Heart right ventricle (tissue), 16 donors: ENCODE measurements around the gene THEMIS. TPM values are rescaled to one million over a fixed set of nuclear protein-coding genes. Genes with fewer than 3 reads are reported as not detected.

Experiments used
- ATAC-seq, 8 donors: fragments of 200-7000 bp; cut with Tn5 transposase; one replicate each; pipeline ENCODE4 v1.9.1; 2020; ENCODE audit warnings: mild to moderate bottlenecking in 8 of 8, moderate library complexity in 8 of 8, moderate number of reproducible peaks in 1 of 8
- DNase-seq, 2 donors: peaks; one replicate each; pipeline ENCODE4 v3.0.0-alpha.2; 2020
- H3K27ac ChIP-seq, 10 donors: fragments of 200-600 bp; sonication (generic) in 2 of 10; one replicate each; pipeline versions ENCODE4 v1.5.0 to v1.8.0; 2020 to 2022; ENCODE audit warnings: mild to moderate bottlenecking in 3 of 10
- H3K27me3 ChIP-seq, 7 donors: fragments of 200-600 bp; one replicate each; pipeline ENCODE4 v1.8.0; 2021 to 2022; ENCODE audit warnings: mild to moderate bottlenecking in 2 of 7
- H3K36me3 ChIP-seq, 9 donors: fragments of 200-600 bp; sonication (generic) in 1 of 9; one replicate each; pipeline versions ENCODE4 v1.5.0 to v1.8.0; 2020 to 2022; ENCODE audit warnings: mild to moderate bottlenecking in 2 of 9
- H3K4me1 ChIP-seq, 9 donors: fragments of 200-600 bp; sonication (generic) in 1 of 9; one replicate each; pipeline versions ENCODE4 v1.5.0 to v1.8.0; 2020 to 2022; ENCODE audit warnings: mild to moderate bottlenecking in 4 of 9
- H3K4me3 ChIP-seq, 10 donors: fragments of 200-600 bp; sonication (generic) in 2 of 10; one replicate each; pipeline versions ENCODE4 v1.5.0 to v1.8.0; 2020 to 2022; ENCODE audit warnings: mild to moderate bottlenecking in 7 of 10, moderate library complexity in 2 of 10
- H3K9me3 ChIP-seq, 11 donors: fragments of 200-600 bp in 10 of 11; sonication (generic) in 2 of 11; one replicate each; pipeline versions ENCODE4 v1.5.0 to v1.8.0; 2013 to 2022; ENCODE audit warnings: mild to moderate bottlenecking in 2 of 11, control low read depth in 1 of 11, moderate library complexity in 1 of 11
- WGBS, 2 donors: extraction: QIAGEN DNeasy Blood & Tissue Kit; methylation state at CpG; one replicate each; pipeline ENCODE4 v1.1.7; 2013; ENCODE audit warnings: inconsistent platforms in 1 of 2; 5-methylcytosine and 5-hydroxymethylcytosine counted together
- intact Hi-C, 10 donors: fragments of 100-400 bp; cut with DNase I; formaldehyde crosslinking; loops; one replicate each; pipeline versions ENCODE4 v1.11.1 to v1.14.2; 2022
- polyA plus RNA-seq, 2 donors: library from polyadenylated mRNA; stranded (reverse); fragments of 200-250 nt; gene quantifications; one replicate each; pipeline ENCODE4 v1.2.3, GENCODE V29; 2013
- total RNA-seq, 10 donors: library from RNA; stranded (reverse); fragmentation: NEBNext Ultra II Directional in 3 of 10; extraction: Animal tissue kit (Norgen Biotek cat#: 25700) in 3 of 10; gene quantifications; one replicate each; pipeline versions ENCODE4 v1.2.1 to v1.2.4, GENCODE V29; 2021 to 2023
- TF ChIP-seq, protein P1 (sequence below), 9 donors: fragments of 200-600 bp; sonication (generic) in 2 of 9; IDR thresholded peaks; one replicate each; pipeline versions ENCODE4 v1.5.0 to v1.8.0; 2021 to 2022; ENCODE audit warnings: antibody characterized with exemption in 9 of 9, mild to moderate bottlenecking in 5 of 9, moderate library complexity in 1 of 9
- donor health status: Arrhythmogenic right ventricular cardiomyopathy.
- donor health status: ischemic (EF 13 %, LVEDD 7.1; RV severe dilation, severe dysfunction).
- donor health status: healthy with polysubstance abuse.
- donor health status: DM: no; HTN: yes; CAD: no.
- donor health status: DM: no; HTN: no; CAD: no.
- donor health status: ischemic (EF 25% LVEDD 6.9; RV normal size, moderate dysfunction).
- donor health status: ischemic (EF 25% LVEDD 5.7; RV mildly dilated, moderate dysfunction).
- donor health status: healthy.
- donor health status: DM: yes; HTN: yes; CAD: no.
- donor health status: Ischemic cardiomyopathy.
- donor health status: ischemic (EF 35%, LVEDD 5.7; RV mildly dilated, moderate dysfunction).
- donor health status: nonischemic (EF 11% LVEDD 7.7; RV severe dilation, severe dysfunction).
- donor health status: DM: yes; HTN: yes; CAD: no.
- donor health status: PGD.
- donor health status: ischemic (EF 29% LVEDD 5.4; RV normal size, mild dysfunction).
- donor health status: nonischemic (EF 23%, LVEDD 6.1; RV moderate dilation, normal function).

THEMIS gene
- total and polyA plus RNA-seq, 12 donors, result 0.01 to 2.0 (median 0.14) TPM; not detected in 4

DNA sequence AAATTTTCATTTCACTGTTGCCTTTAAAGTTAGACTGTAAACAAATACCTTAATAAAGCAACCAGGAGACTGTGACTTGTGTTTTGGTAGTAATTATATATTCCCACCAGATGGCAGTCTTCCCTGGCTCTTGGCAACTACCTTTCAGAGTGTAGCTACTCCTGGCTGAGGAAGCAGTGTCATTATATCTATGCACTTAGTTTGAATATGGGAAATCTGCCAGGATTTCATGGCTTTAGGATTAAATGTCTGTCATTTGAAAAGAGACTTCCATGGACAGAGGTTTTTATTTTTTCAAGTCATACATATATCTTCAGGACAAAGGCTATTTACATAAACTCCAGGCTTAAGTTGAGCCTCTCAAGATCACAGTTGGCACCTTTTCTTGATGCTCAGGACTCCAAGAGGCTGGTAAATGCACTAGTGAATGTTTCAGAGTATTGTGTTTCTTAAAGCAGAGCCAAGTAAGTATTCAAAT is 163.8 kb downstream of the THEMIS start:
- Histone ChIP-seq H3K4me3 (no peak overlapping the region), H3K36me3 (no peaks in the 10 kb centered on the region), H3K27me3 (no peaks in the 10 kb centered on the region), H3K4me1 (no peaks in the 10 kb centered on the region), H3K9me3 (no peaks in the 10 kb centered on the region), H3K27ac (no peak overlapping the region)
- intact Hi-C loops, result loop anchor here in 8 of 10 donors (2.0 to 10.0 kb wide), 5 partner anchors 988 to 1518 kb away; no protein-coding TSS in a partner anchor
- TF ChIP-seq, protein P1, sequence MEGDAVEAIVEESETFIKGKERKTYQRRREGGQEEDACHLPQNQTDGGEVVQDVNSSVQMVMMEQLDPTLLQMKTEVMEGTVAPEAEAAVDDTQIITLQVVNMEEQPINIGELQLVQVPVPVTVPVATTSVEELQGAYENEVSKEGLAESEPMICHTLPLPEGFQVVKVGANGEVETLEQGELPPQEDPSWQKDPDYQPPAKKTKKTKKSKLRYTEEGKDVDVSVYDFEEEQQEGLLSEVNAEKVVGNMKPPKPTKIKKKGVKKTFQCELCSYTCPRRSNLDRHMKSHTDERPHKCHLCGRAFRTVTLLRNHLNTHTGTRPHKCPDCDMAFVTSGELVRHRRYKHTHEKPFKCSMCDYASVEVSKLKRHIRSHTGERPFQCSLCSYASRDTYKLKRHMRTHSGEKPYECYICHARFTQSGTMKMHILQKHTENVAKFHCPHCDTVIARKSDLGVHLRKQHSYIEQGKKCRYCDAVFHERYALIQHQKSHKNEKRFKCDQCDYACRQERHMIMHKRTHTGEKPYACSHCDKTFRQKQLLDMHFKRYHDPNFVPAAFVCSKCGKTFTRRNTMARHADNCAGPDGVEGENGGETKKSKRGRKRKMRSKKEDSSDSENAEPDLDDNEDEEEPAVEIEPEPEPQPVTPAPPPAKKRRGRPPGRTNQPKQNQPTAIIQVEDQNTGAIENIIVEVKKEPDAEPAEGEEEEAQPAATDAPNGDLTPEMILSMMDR (IDR thresholded peaks at IDR 0.05), result peak in 8 of 9 donors; percentile 35 to 76 (median 70)
- DNase-seq (peak in 1 of 2 donors; percentile 41), ATAC-seq (peak; percentile 58 to 76 (median 67))

DNA sequence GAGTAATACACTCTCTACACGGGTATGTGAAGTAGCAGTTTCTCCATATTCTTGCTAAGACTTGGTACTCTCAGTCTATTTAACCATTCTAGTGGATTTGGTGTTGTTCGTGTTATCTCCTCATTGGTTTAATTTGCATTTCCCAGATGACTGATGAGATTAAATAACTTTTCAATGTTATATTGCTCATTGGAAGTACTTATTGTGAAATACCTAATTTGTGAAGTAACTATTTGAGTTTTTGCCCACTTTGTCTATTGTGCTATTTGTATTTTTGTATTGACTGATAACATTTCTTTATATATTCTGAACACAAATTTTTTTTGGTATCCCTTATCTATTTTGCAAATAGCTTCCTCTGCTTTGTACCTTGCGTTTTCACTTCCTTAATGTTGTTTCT is 167.9 kb downstream of the THEMIS start:
- Histone ChIP-seq H3K4me1 (no peaks in the 10 kb centered on the region), H3K27ac (no peak overlapping the region), H3K36me3 (no peaks in the 10 kb centered on the region), H3K9me3 (no peaks in the 10 kb centered on the region), H3K27me3 (peaks cover 0 to 7% (median 0%) of the 10 kb centered on the region in 7 donors), H3K4me3 (no peak overlapping the region)
- intact Hi-C loops, result loop anchor here in 3 of 10 donors (10.0 kb wide), 3 partner anchors 992 to 1522 kb away; no protein-coding TSS in a partner anchor
- DNase-seq (no peak), ATAC-seq (no peak)
- TF ChIP-seq, protein P1 (IDR thresholded peaks at IDR 0.05), result no peak
- WGBS, 2 donors, result 70 to 81% methylated on average over 3 of the region's 3 CpGs

DNA sequence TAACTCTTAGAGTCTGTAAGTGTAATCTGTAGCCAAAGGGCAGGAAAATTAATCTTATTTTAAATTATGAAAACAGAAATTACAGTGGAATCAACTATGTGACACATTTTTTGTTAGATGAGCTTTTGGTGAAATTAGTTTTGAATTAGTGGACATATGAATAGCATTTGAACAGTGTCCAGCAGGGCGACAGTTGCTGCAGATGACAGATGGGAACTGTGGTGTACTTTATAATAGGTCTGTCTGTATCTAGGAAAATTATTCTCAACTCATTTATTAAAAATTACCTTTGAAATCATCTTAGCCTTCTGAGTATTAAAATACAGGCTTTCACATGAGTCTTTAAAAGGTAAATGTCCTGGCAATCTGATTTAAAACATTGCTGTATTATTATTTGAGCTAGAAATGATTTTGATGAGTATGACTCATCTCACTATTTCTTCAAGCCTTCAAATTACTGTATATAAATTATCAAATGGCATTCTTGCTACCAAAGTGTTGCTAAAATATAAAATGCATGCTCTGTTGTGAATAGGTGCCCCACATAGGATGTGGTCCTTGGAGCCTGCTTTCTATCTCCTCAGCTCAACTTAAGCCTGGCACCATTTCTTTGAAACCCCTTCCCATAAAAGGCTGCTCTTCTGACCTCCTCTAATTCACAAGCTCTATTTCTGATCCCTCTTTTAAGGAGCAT is 173.5 kb downstream of the THEMIS start:
- Histone ChIP-seq H3K4me1 (no peaks in the 10 kb centered on the region), H3K27ac (no peak overlapping the region), H3K9me3 (no peaks in the 10 kb centered on the region), H3K4me3 (no peak overlapping the region), H3K27me3 (peaks cover 0 to 12% (median 0%) of the 10 kb centered on the region in 7 donors), H3K36me3 (no peaks in the 10 kb centered on the region)
- intact Hi-C loops, result loop anchor here in 1 of 10 donors (5.0 kb wide), 1 partner anchor 885 kb away; no protein-coding TSS in a partner anchor
- ATAC-seq (no peak), DNase-seq (no peak)
- TF ChIP-seq, protein P1 (IDR thresholded peaks at IDR 0.05), result no peak
- 84% methylated on average over 1 of the region's 1 CpG for WGBS, 2 donors

DNA sequence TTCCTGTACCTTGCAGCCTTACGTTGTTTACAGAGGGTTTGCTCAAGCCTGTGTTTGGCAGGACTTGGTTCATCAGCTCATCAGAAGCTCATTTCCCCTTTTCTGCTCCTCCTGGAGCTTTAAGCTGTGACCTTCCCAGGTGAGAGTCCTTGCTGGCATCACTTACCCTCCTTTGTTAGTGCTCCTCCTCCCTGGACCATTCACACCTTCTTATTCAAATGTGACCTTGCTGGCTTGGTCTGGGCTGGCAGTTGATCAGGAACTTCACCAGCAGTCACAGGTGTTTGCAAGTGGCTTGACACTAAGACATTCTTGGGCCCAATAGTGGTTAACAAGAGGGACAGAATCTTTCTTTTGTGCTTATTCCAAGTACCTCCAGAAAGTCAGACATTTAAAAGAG is 175.0 kb downstream of the THEMIS start:
- ATAC-seq, result no peak
- WGBS, 2 donors, result 44 to 71% methylated on average over 1 of the region's 1 CpG
- TF ChIP-seq, protein P1 (IDR thresholded peaks at IDR 0.05), result no peak

More for the DNA sequence above, 175.0 kb downstream of the THEMIS start:
- no peaks in the 10 kb centered on the region for H3K4me1 ChIP-seq
- H3K9me3 ChIP-seq, result no peaks in the 10 kb centered on the region
- no peak for DNase-seq
- no peaks in the 10 kb centered on the region for H3K36me3 ChIP-seq
- intact Hi-C loops, result loop anchor here in 1 of 10 donors (5.0 kb wide), 1 partner anchor 886 kb away; no protein-coding TSS in a partner anchor
- H3K27me3 ChIP-seq, result peaks cover 0 to 12% (median 0%) of the 10 kb centered on the region in 7 donors
- H3K4me3 ChIP-seq, result no peak overlapping the region
- no peak overlapping the region for H3K27ac ChIP-seq
